ENCODE data around the gene CLIP2.
A peak's percentile ranks its signal among the peaks of the same experiment; 100 is the strongest.
"Not testable (repeated sequence)": the region's sequence is repeated elsewhere in the genome, so short reads cannot be mapped to it uniquely, and the experiment has no call there.

The CLIP2 gene
- 7.9 to 11.8 (median 8.0) reads per million in 3 donors for total RNA-seq

DNA sequence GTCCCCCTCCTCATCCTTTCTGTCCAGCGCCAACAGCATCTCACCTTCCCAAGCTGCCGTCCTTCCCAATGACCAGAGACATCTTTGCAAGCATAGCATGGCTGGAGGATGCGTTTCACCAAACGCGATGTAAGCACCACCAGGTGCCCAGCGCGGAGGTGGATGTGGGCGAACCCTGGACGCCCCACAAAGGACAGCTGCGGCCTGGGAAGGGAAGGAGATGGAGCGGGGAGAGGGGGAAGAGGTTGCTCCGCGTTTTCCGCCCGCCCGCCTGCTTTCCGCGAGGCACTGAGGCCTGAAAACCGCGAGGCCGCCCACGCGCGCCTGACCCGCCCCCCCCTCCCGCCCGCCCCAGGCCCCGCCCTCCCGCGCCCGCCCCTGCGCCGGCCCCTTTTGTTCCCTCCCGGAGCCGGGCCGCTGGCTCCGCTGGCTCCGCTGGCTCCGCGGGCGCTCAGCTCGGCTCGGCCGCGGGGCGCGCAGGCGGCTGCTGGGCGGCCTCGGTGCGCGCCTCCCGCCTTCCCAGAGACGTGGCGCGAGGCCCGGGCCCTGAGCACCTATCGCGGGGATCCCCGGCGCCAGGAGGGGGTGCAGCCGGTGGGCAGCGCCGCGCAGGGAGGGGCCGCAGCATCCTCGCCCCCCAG lies at the start of gene CLIP2:
Gene CLIP2 (plus strand): TSS at position 390 of the 641 bp plus-strand sequence. CDS start 28,140 bp downstream, outside the sequence.
- Histone ChIP-seq H3K36me3 (ENCODE audit: control insufficient read depth, insufficient read depth, low read length) (no peaks in the 10 kb centered on the region), H3K27ac (ENCODE audit: insufficient read depth, low read length, poor library complexity, severe bottlenecking) (no peak within 1 kb of the TSS), H3K9me3 (ENCODE audit: control insufficient read depth, low read length) (no peaks in the 10 kb centered on the region), H3K4me1 (ENCODE audit: control insufficient read depth, insufficient read depth, low read length, poor library complexity, severe bottlenecking) (peaks cover 23% of the 10 kb centered on the region), H3K27me3 (replicated peaks; ENCODE audit: control insufficient read depth, insufficient read depth, low read length, poor library complexity, severe bottlenecking) (no peaks in the 10 kb centered on the region), H3K4me3 (ENCODE audit: insufficient read depth, low read depth, low read length, poor library complexity, severe bottlenecking) (peak within 1 kb of the TSS; percentile 68)
- DNase-seq: peak; percentile 64 to 75 (median 66)

DNA sequence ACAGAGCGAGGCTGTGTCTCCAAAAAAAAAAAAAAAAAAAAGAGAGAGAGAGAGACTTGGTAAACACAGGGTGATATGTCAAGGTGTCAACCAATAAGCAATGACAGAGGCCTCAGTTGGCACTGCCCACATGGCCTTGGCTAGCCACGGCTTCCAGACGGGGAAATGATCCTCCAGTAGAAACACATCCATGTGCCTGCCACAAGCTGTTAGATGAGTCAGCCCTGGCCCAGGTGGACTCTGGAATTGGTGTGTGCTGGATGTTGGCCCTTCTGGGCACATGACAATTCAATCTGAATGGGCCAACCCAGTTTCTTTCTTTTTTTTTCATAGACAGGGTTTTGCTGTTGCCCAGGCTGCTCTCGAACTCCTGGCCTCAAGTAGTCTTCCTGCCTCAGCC lies 48.7 kb upstream of the CLIP2 start:
- no peaks in the 10 kb centered on the region for H3K4me1 ChIP-seq (ENCODE audit: control insufficient read depth, insufficient read depth, low read length, poor library complexity, severe bottlenecking)
- H3K9me3 ChIP-seq (ENCODE audit: control insufficient read depth, low read length): no peaks in the 10 kb centered on the region
- no peak for DNase-seq
- no peaks in the 10 kb centered on the region for H3K27me3 ChIP-seq (replicated peaks; ENCODE audit: control insufficient read depth, insufficient read depth, low read length, poor library complexity, severe bottlenecking)
- H3K36me3 ChIP-seq (ENCODE audit: control insufficient read depth, insufficient read depth, low read length): peaks cover 66% of the 10 kb centered on the region
- no peak overlapping the region for H3K4me3 ChIP-seq (ENCODE audit: insufficient read depth, low read depth, low read length, poor library complexity, severe bottlenecking)
- H3K27ac ChIP-seq (ENCODE audit: insufficient read depth, low read length, poor library complexity, severe bottlenecking): no peak overlapping the region

DNA sequence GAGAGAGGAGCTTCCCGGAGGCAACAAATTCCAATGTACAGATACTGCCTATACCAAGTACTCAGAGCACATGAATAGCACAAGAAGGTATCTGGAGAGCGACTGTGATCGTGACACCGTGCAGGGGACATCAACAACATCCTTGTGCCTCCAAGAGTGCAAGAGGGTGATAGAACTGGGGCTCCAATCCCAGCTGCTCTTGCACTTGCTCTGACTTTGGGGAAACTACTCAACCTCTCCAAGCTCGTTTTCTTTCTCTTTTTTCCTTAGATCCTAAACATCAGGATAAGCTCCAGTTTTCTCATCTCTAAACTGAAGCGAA lies 47.1 kb upstream of the CLIP2 start:
- no peak for DNase-seq
- Histone ChIP-seq H3K27ac (ENCODE audit: insufficient read depth, low read length, poor library complexity, severe bottlenecking) (no peak overlapping the region), H3K4me1 (ENCODE audit: control insufficient read depth, insufficient read depth, low read length, poor library complexity, severe bottlenecking) (no peaks in the 10 kb centered on the region), H3K9me3 (ENCODE audit: control insufficient read depth, low read length) (no peaks in the 10 kb centered on the region), H3K27me3 (replicated peaks; ENCODE audit: control insufficient read depth, insufficient read depth, low read length, poor library complexity, severe bottlenecking) (no peaks in the 10 kb centered on the region), H3K36me3 (ENCODE audit: control insufficient read depth, insufficient read depth, low read length) (peaks cover 66% of the 10 kb centered on the region), H3K4me3 (ENCODE audit: insufficient read depth, low read depth, low read length, poor library complexity, severe bottlenecking) (no peak overlapping the region)

DNA sequence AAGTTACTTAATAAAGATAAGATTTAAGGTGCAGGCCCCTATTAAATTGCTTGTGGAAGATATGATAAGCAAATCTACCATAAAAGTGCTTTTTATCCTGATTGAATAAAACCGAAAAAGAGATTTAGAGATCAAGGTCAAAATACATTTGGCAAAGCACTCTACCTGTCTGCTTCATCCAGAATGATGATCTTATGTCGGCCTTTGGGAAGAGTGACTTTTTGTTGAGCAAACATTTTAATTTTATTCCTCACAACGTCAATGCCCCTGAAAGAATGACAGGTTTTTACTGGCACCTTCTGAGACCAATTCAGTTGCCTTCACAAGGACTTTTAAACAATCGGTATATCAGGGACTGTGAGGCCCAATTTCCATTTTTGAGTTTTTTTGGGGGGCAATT lies 42.7 kb upstream of the CLIP2 start:
- Histone ChIP-seq H3K27ac (ENCODE audit: insufficient read depth, low read length, poor library complexity, severe bottlenecking) (no peak overlapping the region), H3K27me3 (replicated peaks; ENCODE audit: control insufficient read depth, insufficient read depth, low read length, poor library complexity, severe bottlenecking) (no peaks in the 10 kb centered on the region), H3K4me1 (ENCODE audit: control insufficient read depth, insufficient read depth, low read length, poor library complexity, severe bottlenecking) (no peaks in the 10 kb centered on the region), H3K9me3 (ENCODE audit: control insufficient read depth, low read length) (no peaks in the 10 kb centered on the region), H3K36me3 (ENCODE audit: control insufficient read depth, insufficient read depth, low read length) (peaks cover 60% of the 10 kb centered on the region), H3K4me3 (ENCODE audit: insufficient read depth, low read depth, low read length, poor library complexity, severe bottlenecking) (no peak overlapping the region)
- no peak for DNase-seq

DNA sequence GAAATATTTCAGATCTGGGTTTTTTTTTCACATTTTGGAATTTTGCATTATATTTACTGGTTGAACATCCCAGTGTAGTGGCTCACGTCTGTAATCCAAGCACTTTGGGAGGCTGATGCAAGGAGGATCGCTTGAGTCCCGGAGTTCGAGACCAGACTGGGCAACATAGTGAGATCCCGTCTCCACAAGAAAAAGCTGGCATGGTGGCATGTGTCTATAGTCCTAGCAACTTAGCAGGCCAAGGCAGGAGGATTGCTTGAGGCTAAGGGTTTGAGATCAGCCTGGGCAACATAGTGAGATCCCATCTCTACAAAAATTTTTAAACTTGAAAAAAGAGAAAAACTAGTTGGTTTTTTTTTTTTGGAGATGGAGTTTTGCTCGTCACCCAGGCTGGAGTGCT lies 41.1 kb upstream of the CLIP2 start:
- Histone ChIP-seq H3K9me3 (ENCODE audit: control insufficient read depth, low read length) (no peaks in the 10 kb centered on the region), H3K36me3 (ENCODE audit: control insufficient read depth, insufficient read depth, low read length) (peaks cover 45% of the 10 kb centered on the region), H3K4me3 (ENCODE audit: insufficient read depth, low read depth, low read length, poor library complexity, severe bottlenecking) (no peak overlapping the region), H3K27ac (ENCODE audit: insufficient read depth, low read length, poor library complexity, severe bottlenecking) (no peak overlapping the region), H3K4me1 (ENCODE audit: control insufficient read depth, insufficient read depth, low read length, poor library complexity, severe bottlenecking) (no peaks in the 10 kb centered on the region), H3K27me3 (replicated peaks; ENCODE audit: control insufficient read depth, insufficient read depth, low read length, poor library complexity, severe bottlenecking) (no peaks in the 10 kb centered on the region)
- DNase-seq: no peak

DNA sequence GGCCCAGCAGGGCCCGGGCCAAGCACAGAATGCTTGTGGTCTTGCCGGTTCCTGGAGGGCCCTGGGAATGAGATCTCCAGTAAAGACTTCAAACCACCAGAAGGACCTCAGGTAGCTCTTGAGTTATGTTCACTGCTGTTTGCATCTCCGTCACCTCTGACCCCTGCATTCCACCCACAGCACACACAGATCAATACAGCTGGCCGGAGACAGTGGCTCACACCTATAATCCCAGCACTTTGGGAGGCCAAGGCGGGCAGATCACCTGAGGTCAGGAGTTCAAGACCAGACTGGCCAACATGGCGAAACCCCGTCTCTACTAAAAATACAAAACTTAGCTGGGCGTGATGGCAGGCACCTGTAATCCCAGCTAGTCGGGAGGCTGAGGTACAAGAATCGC lies 40.1 kb upstream of the CLIP2 start:
- H3K4me3 ChIP-seq (ENCODE audit: insufficient read depth, low read depth, low read length, poor library complexity, severe bottlenecking); DNase-seq; H3K4me1 ChIP-seq (ENCODE audit: control insufficient read depth, insufficient read depth, low read length, poor library complexity, severe bottlenecking); H3K27ac ChIP-seq (ENCODE audit: insufficient read depth, low read length, poor library complexity, severe bottlenecking); H3K9me3 ChIP-seq (ENCODE audit: control insufficient read depth, low read length); H3K27me3 ChIP-seq (replicated peaks; ENCODE audit: control insufficient read depth, insufficient read depth, low read length, poor library complexity, severe bottlenecking): not testable (repeated sequence)
- H3K36me3 ChIP-seq (ENCODE audit: control insufficient read depth, insufficient read depth, low read length): peaks cover 40% of the 10 kb centered on the region

DNA sequence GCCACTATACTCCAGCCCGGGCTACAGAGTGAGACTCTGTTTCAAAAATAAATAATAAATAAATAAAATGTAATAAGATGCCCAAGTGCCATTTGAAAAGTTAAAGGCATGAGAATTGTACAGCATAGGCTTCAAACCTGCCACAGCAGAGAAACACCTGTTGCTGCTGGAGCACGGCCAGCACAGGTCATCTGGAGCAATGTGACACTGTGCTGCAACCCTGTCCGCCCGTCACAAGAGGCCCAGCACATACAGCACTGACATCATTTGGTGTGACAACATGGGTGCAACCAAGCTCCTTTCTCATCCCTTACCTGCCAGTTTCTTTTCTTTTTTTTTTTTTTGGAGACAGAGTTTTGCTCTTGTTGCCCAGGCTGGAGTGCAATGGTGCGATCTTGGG lies 36.3 kb upstream of the CLIP2 start:
- Histone ChIP-seq H3K27me3 (replicated peaks; ENCODE audit: control insufficient read depth, insufficient read depth, low read length, poor library complexity, severe bottlenecking) (no peaks in the 10 kb centered on the region), H3K9me3 (ENCODE audit: control insufficient read depth, low read length) (no peaks in the 10 kb centered on the region), H3K4me1 (ENCODE audit: control insufficient read depth, insufficient read depth, low read length, poor library complexity, severe bottlenecking) (peaks cover 9% of the 10 kb centered on the region), H3K4me3 (ENCODE audit: insufficient read depth, low read depth, low read length, poor library complexity, severe bottlenecking) (no peak overlapping the region), H3K36me3 (ENCODE audit: control insufficient read depth, insufficient read depth, low read length) (peaks cover 25% of the 10 kb centered on the region), H3K27ac (ENCODE audit: insufficient read depth, low read length, poor library complexity, severe bottlenecking) (no peak overlapping the region)
- DNase-seq: no peak

DNA sequence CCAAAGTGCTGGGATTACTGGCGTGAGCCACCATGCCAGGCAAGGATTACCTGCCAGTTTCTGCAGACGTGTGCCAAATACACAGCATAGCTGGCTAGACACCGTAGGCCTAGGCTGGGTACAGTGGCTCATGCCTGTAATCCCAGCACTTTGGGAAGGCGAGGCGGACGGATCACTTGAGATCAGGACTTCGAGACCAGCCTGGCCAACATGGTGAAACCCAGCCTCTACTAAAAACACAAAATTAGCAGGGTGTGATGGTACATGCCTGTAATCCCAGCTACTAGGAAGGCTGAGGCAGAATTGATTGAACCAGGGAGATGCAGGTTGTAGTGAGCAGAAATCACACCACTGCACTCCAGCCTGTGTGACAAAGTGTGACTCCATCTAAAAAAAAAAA lies 35.9 kb upstream of the CLIP2 start:
- H3K4me3 ChIP-seq (ENCODE audit: insufficient read depth, low read depth, low read length, poor library complexity, severe bottlenecking): peak overlapping the region; percentile 91
- no peak for DNase-seq
- H3K9me3 ChIP-seq (ENCODE audit: control insufficient read depth, low read length): no peaks in the 10 kb centered on the region
- peaks cover 21% of the 10 kb centered on the region for H3K36me3 ChIP-seq (ENCODE audit: control insufficient read depth, insufficient read depth, low read length)
- no peaks in the 10 kb centered on the region for H3K27me3 ChIP-seq (replicated peaks; ENCODE audit: control insufficient read depth, insufficient read depth, low read length, poor library complexity, severe bottlenecking)
- H3K4me1 ChIP-seq (ENCODE audit: control insufficient read depth, insufficient read depth, low read length, poor library complexity, severe bottlenecking): peaks cover 9% of the 10 kb centered on the region
- H3K27ac ChIP-seq (ENCODE audit: insufficient read depth, low read length, poor library complexity, severe bottlenecking): peak overlapping the region; percentile 91

DNA sequence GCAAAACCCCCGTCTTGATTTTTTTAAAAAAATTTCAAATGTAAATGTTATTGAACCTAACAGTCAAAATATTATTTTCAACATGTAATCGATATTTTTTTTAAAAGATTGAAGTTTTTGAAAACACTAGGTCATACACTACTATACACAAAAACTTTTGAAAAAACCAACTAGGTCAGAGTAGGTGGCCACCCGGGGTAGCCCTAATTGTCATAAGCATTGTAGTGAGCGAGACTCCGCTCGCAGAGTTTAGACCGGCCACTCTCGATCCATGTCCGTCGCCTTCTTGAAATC lies 35.4 kb upstream of the CLIP2 start:
- Histone ChIP-seq H3K9me3 (ENCODE audit: control insufficient read depth, low read length) (no peaks in the 10 kb centered on the region), H3K4me3 (ENCODE audit: insufficient read depth, low read depth, low read length, poor library complexity, severe bottlenecking) (peak overlapping the region; percentile 91)
- DNase-seq: no peak

DNA sequence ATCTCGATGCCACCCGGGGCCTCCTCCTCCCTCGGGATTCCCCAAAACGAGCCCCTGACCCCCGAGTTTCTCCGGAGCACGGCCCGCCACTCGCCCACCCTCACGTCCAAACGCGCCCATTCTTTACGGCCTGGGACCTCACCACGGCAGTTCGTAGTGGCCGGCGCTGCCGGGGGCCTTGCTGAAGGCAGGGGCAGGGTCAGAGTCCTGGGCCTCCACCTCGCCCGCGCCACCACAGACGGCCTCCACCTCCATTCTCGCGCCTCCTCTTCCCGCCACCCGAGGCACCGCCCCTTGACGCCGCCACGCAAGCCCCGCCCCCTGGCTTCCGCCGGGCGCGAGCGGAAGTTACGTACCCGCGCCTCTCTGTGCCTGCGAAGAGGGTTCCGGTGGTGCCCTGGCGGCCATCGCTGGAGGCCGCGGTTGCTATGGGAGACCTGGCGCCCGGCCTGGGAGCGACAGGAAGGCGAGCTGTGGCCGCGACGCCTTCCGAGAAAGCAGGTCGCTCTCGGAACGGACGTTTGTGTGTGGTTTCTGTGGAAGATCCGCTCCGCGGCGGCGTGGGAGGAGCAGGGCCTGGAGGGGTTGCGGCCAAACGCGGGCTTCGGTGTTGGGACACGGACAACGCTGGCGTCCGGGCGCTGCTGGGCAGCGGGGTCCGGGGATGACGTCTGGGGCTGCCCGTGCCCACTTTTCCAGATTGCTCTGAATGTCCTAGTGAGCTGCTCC lies 34.9 kb upstream of the CLIP2 start, which contains the start of gene RFC2:
Gene RFC2 (minus strand): TSS at position 271 of the 729 bp plus-strand sequence. CDS start 16 bp downstream, at position 255.
- H3K4me3 ChIP-seq (ENCODE audit: insufficient read depth, low read depth, low read length, poor library complexity, severe bottlenecking): peak within 1 kb of the TSS; percentile 91
- H3K9me3 ChIP-seq (ENCODE audit: control insufficient read depth, low read length): no peaks in the 10 kb centered on the region
- DNase-seq: peak; percentile 94 to 95 (median 94)
- H3K36me3 ChIP-seq (ENCODE audit: control insufficient read depth, insufficient read depth, low read length): peaks cover 15% of the 10 kb centered on the region
- no peaks in the 10 kb centered on the region for H3K27me3 ChIP-seq (replicated peaks; ENCODE audit: control insufficient read depth, insufficient read depth, low read length, poor library complexity, severe bottlenecking)
- H3K27ac ChIP-seq (ENCODE audit: insufficient read depth, low read length, poor library complexity, severe bottlenecking): peak within 1 kb of the TSS; percentile 91
- peaks cover 9% of the 10 kb centered on the region for H3K4me1 ChIP-seq (ENCODE audit: control insufficient read depth, insufficient read depth, low read length, poor library complexity, severe bottlenecking)

More for the DNA sequence above, 35.4 kb upstream of the CLIP2 start:
- H3K36me3 ChIP-seq (ENCODE audit: control insufficient read depth, insufficient read depth, low read length): peaks cover 19% of the 10 kb centered on the region
- H3K4me1 ChIP-seq (ENCODE audit: control insufficient read depth, insufficient read depth, low read length, poor library complexity, severe bottlenecking): peaks cover 9% of the 10 kb centered on the region
- no peaks in the 10 kb centered on the region for H3K27me3 ChIP-seq (replicated peaks; ENCODE audit: control insufficient read depth, insufficient read depth, low read length, poor library complexity, severe bottlenecking)
- peak overlapping the region; percentile 91 for H3K27ac ChIP-seq (ENCODE audit: insufficient read depth, low read length, poor library complexity, severe bottlenecking)

Measured in effector memory CD4-positive, alpha-beta T cell (primary cell).